Liver (tissue), 3 donors: ENCODE measurements around the gene CIBAR2.

ENCODE experiments used
- CTCF ChIP-seq: fragments of 150-350 bp; IDR thresholded peaks from 2 replicates; pipeline ENCODE4 v1.5.1; 2017; ENCODE audit warnings: improper control_type of control experiment, low read depth, low read length; ENCODE audit not compliant: missing input control
- GABPA ChIP-seq, 2 donors: IDR thresholded peaks in 1 of 2; conservative IDR thresholded peaks in 1 of 2; 2 replicates each; pipeline ENCODE4 v1.6.1; 2016; ENCODE audit warnings: antibody characterized with exemption in 2 of 2, mild to moderate bottlenecking in 1 of 2, moderate library complexity in 1 of 2
- MAX ChIP-seq: IDR thresholded peaks from 2 replicates; pipeline ENCODE4 v1.6.1; 2016; ENCODE audit warnings: antibody characterized with exemption
- RAD21 ChIP-seq, 2 donors: IDR thresholded peaks; 2 replicates each; pipeline ENCODE4 v1.6.1; 2016; ENCODE audit warnings: antibody characterized with exemption in 2 of 2, mild to moderate bottlenecking in 2 of 2
- YY1 ChIP-seq: IDR thresholded peaks from 2 replicates; pipeline ENCODE4 v1.6.1; 2016; ENCODE audit warnings: antibody characterized with exemption, mild to moderate bottlenecking
- ZBTB33 ChIP-seq: IDR thresholded peaks from 2 replicates; pipeline ENCODE4 v1.6.1; 2016; ENCODE audit warnings: antibody characterized with exemption
- donor health status: healthy.
- donor health status: healthy.

GRCh38 chr16:85100265-85100664 lies 12.0 kb downstream of the CIBAR2 start:
- no peak for TF ChIP-seq MAX
- no peak for TF ChIP-seq YY1
- TF ChIP-seq CTCF, result no peak
- no peak for TF ChIP-seq ZBTB33
- no peak for TF ChIP-seq GABPA (IDR thresholded peaks at IDR 0.05 in 1 of 2, conservative IDR thresholded peaks at IDR 0.05 in 1 of 2)
- no peak for TF ChIP-seq RAD21 (IDR thresholded peaks at IDR 0.05)
